Measurements from ENCODE around the gene TYRO3.
"Not testable (repeated sequence)": the region's sequence is repeated elsewhere in the genome, so short reads cannot be mapped to it uniquely, and the experiment has no call there.

The TYRO3 gene

DNA sequence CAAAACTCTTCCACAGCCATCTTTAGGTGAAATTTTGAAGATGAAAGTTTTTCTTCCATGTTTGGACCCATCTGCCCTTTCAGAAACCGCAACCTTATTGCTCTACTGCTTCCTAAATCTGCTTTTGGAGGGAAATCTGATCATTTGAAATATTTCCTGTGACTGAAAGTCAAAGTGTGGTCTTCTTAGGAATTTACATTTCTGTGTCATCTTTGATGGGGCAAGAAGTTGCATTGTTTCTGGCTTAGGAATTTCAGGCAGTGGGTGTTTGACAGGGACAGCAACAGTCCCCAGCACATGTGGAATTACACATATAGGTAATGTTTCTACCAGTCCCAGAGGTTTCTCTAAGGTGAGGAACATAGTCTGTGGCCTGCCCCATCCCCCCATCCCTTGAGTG is 5.3 kb upstream of the TYRO3 start:
- DNase-seq, result no peak

GRCh38 chr15:41554343-41554742 is 4.7 kb upstream of the TYRO3 start:
- DNase-seq, result no peak

- peak in 8 of 56 donors; percentile 8 to 61 (median 15) for DNase-seq
Observed at GRCh38 chr15:41554915-41555314, 4.1 kb upstream of the TYRO3 start.

GRCh38 chr15:41556677-41557076 is 2.3 kb upstream of the TYRO3 start:
- no peak for DNase-seq

DNA sequence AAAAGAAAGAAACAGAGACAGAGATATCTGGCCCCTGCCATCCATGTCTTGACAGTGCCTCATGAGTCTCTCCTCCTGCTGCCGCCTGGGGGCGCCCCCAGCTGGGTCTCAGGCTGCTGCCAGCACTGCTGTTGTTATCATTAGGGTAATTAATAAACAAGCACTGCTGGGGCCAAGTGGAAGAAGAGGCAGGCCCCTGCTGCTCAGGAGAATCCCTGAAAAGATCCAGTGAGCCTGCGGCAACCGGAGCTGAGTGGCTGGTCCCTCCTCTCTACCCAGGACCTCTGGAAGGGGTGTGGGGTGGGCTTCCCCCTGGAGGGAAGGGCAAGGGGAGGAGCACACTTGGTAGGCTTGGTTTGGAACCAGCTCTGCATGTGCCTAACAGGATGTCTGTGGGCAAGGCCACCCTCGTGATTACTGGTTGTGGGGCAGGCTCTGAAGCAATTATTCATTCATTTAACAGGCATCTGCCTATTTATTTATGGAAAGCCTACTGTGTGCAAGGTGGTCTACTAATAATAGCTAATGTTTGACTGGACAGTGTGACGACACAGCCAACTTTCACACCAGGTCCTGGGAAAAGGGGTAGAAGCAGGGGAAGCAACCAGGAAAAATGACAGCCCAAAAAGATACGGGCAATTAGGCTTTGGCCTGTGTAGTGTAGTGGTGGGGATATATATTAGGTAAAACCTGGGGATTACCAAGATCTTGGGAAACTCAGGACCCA is 1.2 kb upstream of the TYRO3 start:
- DNase-seq, result peak in 54 of 56 donors; percentile 30 to 94 (median 76)

- no peak for DNase-seq
Observed at GRCh38 chr15:41559239-41559782, 299 bp downstream of the TYRO3 start.

GRCh38 chr15:41560572-41560874 is 1.5 kb downstream of the TYRO3 start:
- DNase-seq, result peak in 18 of 56 donors; percentile 14 to 60 (median 32)

- DNase-seq, result peak in 11 of 56 donors; percentile 42 to 65 (median 55)
Observed at GRCh38 chr15:41561104-41561776, 2.2 kb downstream of the TYRO3 start.

GRCh38 chr15:41561777-41562145 is 2.7 kb downstream of the TYRO3 start:
- peak in 54 of 56 donors; percentile 34 to 92 (median 79) for DNase-seq

- DNase-seq, result no peak
Observed at GRCh38 chr15:41562244-41562643, 3.2 kb downstream of the TYRO3 start.

DNA sequence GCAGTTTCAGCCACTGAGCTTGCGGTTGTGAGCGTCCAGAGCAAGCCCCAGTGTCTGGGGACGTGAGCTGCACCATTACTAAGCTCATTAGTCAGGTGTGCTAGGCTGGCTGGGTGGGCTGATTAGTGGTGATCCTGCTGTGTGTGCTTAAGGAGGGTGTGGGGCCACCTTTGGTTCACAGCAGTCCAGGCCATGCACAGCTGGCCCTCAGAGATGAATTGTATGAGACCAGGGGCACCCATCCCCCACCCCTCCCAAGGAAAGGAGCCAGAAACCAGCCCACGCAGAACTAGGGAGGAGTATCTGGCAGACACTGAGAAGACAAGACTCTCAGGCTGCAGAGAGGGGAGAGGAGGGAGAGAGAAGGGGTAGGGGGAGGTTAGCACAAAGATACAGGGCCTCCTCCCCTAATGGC is 3.8 kb downstream of the TYRO3 start:
- DNase-seq, result peak in 24 of 56 donors; percentile 7 to 50 (median 29)

DNA sequence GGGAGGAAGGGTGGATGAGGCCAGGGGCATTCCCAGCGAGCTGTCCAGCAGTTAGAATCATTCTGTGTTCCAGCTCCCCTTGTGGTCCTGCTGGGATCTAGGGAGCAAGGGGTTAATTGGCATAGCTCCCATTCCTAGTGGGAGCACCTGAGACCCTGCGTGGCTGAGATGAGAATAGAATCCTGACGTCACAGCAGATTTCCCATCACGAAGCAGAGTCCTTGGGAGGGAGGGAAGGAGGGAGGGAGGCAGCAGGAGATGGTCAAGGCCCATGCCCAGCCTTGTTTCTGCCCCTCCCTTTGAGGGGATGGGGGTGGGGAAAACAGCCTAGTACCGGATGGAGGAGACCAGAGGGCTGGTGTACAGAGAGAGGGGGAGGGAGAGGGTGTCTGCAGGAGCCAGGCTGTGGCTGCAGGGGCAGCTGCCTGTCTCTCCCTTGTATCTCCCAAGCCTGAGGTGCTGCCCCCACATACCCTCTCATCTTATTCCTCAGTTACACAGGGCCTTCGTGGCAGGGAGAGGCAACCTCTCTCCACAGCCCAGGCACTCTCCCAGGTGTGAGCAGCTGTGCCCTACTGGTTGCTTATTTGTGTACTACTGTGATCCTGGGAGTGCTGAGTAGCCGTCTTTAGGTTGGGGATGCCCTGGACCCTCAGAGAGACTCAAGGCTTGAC is 5.4 kb downstream of the TYRO3 start:
- peak in 38 of 56 donors; percentile 6 to 76 (median 46) for DNase-seq

- DNase-seq, result peak in 1 of 56 donors; percentile 9
Observed at GRCh38 chr15:41564960-41565502, 6.0 kb downstream of the TYRO3 start.

- DNase-seq, result no peak
Observed at GRCh38 chr15:41565702-41566101, 6.7 kb downstream of the TYRO3 start.

DNA sequence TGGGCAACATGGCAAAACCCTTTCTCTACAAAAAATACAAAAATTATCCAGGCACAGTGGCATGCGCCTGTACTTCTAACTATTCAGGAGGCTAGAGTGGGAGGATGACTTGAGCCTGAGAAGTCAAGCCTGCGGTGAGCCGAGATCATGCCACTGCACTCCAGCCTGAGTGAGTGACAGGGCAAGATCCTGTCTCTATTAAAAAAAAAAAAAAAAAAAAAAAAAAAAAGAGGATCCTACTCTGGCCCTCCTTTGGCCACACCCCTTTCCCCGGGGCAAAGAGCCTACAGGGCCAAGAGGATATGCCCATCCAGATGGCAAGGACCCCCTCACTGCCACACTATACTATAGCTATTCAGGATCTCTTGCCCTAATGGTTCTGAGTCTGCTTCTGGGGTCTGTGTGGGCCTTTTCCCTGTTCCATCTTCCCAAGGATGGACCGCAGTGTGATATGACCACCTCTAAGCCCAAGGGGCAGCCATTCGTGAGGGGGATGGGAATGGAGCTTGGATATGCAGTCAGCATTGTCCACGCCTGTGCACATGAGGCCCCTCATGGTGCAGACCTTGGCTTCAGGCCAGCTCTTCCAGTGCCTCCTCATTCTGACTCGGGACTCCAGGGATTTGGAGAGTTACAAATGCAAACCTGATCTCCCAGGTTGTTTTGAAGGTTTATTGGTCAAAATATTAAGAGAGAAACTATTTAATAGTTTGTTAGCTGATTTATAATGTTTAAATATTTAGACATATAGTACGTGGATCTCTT is 7.3 kb downstream of the TYRO3 start:
- no peak for DNase-seq

DNA sequence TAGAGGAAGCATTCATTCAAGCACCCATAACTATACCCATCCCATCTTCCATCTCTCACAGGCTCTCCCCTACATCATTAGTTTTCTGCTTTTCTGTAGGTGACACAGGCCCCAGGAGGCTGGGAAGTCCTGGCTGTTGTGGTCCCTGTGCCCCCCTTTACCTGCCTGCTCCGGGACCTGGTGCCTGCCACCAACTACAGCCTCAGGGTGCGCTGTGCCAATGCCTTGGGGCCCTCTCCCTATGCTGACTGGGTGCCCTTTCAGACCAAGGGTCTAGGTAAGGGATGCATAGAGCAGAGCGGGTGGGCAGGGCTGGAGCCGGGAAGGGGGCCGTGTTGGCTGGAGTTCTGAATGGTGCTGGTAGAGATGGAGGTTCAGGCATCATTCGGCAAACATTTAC is 8.2 kb downstream of the TYRO3 start:
- DNase-seq, result no peak

GRCh38 chr15:41567862-41568261 is 8.8 kb downstream of the TYRO3 start:
- DNase-seq, result peak in 15 of 56 donors; percentile 7 to 49 (median 27)

DNA sequence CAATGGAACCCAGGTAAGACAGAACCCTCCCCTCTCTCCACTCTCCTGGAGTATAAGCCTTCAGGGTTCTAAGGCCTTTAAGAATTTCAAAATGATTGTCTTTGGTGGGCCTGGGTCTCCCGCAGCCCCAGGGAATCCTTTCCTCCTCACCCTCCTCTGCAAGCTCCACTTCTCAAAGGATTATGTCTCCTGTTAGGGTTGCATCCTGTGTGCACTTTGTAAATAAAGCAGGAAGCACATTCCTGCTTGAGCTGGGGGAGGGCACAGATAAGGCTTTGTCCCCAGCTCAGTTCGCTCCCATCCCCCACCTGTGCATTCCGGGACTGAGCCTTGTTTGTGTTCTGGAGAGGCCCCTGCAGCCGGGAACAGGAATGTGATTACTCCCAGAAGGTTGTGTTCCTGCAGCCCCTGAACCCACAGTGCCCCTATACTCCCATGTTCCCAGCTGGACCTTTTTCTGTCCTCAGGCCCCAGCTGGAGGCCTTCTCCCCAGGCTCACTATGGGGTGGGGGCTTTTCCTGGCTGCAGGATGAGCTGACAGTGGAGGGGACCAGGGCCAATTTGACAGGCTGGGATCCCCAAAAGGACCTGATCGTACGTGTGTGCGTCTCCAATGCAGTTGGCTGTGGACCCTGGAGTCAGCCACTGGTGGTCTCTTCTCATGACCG is 9.5 kb downstream of the TYRO3 start:
- peak in 37 of 56 donors; percentile 5 to 72 (median 42) for DNase-seq

DNA sequence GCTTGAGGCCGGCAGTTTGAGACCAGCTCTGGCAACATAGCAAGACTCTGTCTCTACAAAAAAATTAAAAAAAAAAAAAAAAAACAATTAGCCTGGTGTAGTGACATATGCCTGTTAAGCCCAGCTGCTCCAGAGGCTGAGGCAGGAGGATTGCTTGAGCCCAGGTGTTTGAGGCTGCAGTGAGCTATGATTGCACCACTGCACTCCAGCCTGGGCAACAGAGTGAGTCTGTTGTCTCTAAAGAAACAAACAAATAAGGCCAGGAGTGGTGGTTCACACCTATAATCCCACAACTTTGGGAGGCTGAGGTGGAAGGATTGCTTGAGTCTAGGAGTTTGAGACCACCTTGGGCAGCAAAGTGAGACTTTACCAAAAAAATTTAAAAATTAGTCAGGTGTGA is 10.2 kb downstream of the TYRO3 start:
- not testable (repeated sequence) for DNase-seq

- DNase-seq, result peak in 3 of 56 donors; percentile 13 to 21 (median 16)
Observed at GRCh38 chr15:41570764-41571163, 11.8 kb downstream of the TYRO3 start.
